ENCODE results near the gene CDH24. TPM values are rescaled to one million over a fixed set of nuclear protein-coding genes. Genes with fewer than 3 reads are reported as not detected.

CDH24 gene
- total and polyA plus RNA-seq, 2 of the 13 experiments (the other 11 are each of a cell fraction or from before 2014, with no cell fraction given) = 0.69 to 0.99 TPM

DNA sequence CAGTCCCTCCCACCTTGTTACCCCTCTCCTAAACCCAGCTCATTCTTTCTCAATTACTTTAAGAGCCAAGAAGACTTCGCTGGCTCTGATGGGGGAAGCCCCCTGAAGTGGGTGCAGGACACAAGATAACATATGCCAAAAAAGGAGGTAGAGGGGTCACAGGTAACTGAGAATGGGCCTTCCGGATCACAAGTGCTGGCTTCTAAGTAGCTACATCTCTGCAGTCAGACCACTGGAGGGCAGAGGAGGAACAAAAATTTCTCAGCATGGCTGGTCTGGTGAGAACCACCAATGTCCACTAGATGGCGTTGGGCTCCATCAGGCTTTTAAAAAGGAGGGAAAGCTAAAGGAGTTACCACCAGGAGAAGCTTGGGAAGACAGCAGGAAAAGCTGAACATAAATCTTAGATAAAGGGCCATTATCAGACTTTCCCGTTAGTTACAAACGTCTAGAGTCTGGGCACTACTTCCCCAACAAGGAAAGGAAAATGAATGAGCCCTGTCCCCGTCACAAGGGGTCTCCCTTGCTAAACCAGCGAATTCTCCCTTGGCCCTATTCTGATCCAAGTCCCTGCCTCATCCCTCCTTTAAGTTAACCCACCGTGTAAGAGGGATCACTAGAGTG lies 11.6 kb upstream of the CDH24 start (continued):
- TF ChIP-seq YY1 (IDR thresholded peaks at IDR 0.05; ENCODE audit: insufficient read depth, insufficient replicate concordance, low read depth, low read length) (peak; percentile 69), ZNF549 (CRISPR knock-in tag; IDR thresholded peaks at IDR 0.05) (no peak), ZFP90 (CRISPR knock-in tag; IDR thresholded peaks at IDR 0.05; ENCODE audit: borderline replicate concordance) (peak; percentile 91; the same call in 1 of the 2 replicates), SKIL (CRISPR knock-in tag; IDR thresholded peaks at IDR 0.05; ENCODE audit: borderline replicate concordance) (no peak), PTBP1 (IDR thresholded peaks at IDR 0.05; ENCODE audit: low read depth, low read length, poor library complexity, severe bottlenecking) (no peak), ZNF790 (CRISPR knock-in tag; IDR thresholded peaks at IDR 0.05; ENCODE audit: borderline replicate concordance) (no peak), ZNF816 (CRISPR knock-in tag; IDR thresholded peaks at IDR 0.05; ENCODE audit: borderline replicate concordance) (no peak), ZFP1 (CRISPR knock-in tag; IDR thresholded peaks at IDR 0.05) (peak; percentile 61; the same call in 1 of the 2 replicates), RXRB (CRISPR knock-in tag; IDR thresholded peaks at IDR 0.05; ENCODE audit: borderline replicate concordance) (peak; percentile 74), ZNF205 (CRISPR knock-in tag; IDR thresholded peaks at IDR 0.05) (peak; percentile 68), ZFP36L2 (CRISPR knock-in tag; IDR thresholded peaks at IDR 0.05) (0 out of 2 replicates have a peak, but pooled peaks have one; percentile 62), ARID4A (CRISPR knock-in tag; IDR thresholded peaks at IDR 0.05; ENCODE audit: borderline replicate concordance) (peak; percentile 65; the same call in 1 of the 2 replicates), MXD3 (CRISPR knock-in tag; IDR thresholded peaks at IDR 0.05) (peak; percentile 71; the same call in 1 of the 2 replicates), MED8 (CRISPR knock-in tag; IDR thresholded peaks at IDR 0.05; ENCODE audit: insufficient replicate concordance) (no peak), ZNF20 (CRISPR knock-in tag; IDR thresholded peaks at IDR 0.05) (no peak), PCBP2 (optimal IDR thresholded peaks at IDR 0.05; ENCODE audit: low read depth, low read length, poor library complexity, severe bottlenecking) (no peak), XRCC5 (optimal IDR thresholded peaks at IDR 0.05; ENCODE audit: low read length) (peak; percentile 100), MIER2 (CRISPR knock-in tag; IDR thresholded peaks at IDR 0.05) (0 out of 2 replicates have a peak, but pooled peaks have one; percentile 57), ZNF547 (CRISPR knock-in tag; IDR thresholded peaks at IDR 0.05) (no peak)
- TF ChIP-seq, protein P1, sequence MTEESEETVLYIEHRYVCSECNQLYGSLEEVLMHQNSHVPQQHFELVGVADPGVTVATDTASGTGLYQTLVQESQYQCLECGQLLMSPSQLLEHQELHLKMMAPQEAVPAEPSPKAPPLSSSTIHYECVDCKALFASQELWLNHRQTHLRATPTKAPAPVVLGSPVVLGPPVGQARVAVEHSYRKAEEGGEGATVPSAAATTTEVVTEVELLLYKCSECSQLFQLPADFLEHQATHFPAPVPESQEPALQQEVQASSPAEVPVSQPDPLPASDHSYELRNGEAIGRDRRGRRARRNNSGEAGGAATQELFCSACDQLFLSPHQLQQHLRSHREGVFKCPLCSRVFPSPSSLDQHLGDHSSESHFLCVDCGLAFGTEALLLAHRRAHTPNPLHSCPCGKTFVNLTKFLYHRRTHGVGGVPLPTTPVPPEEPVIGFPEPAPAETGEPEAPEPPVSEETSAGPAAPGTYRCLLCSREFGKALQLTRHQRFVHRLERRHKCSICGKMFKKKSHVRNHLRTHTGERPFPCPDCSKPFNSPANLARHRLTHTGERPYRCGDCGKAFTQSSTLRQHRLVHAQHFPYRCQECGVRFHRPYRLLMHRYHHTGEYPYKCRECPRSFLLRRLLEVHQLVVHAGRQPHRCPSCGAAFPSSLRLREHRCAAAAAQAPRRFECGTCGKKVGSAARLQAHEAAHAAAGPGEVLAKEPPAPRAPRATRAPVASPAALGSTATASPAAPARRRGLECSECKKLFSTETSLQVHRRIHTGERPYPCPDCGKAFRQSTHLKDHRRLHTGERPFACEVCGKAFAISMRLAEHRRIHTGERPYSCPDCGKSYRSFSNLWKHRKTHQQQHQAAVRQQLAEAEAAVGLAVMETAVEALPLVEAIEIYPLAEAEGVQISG (CRISPR knock-in tag; IDR thresholded peaks at IDR 0.05) = peak; percentile 77
